ENCODE data around the gene PDE6H. TPM values are rescaled to one million over a fixed set of nuclear protein-coding genes. Genes with fewer than 3 reads are reported as not detected.

The PDE6H gene
- total RNA-seq, 2 experiments from 2014 or later, result not detected

- ChIA-PET POLR2A (no interaction called here), CTCF (interaction anchor here (1.3 to 4.3 kb wide), 2 partner anchors 20 to 147 kb away, joined by 3 to 27 read pairs; no protein-coding TSS in a partner anchor)
Measured at GRCh38 chr12:14993537-14994266, 20.9 kb downstream of the PDE6H start.

- CTCF ChIA-PET, result interaction anchor here (1.4 to 4.3 kb wide), 4 partner anchors 46 to 192 kb away, joined by 4 to 27 read pairs (median 8); partner anchors contain the start of genes C12orf60, ERP27 and WBP11
- POLR2A ChIA-PET, result no interaction called here
Measured at GRCh38 chr12:14994610-14995009, 21.8 kb downstream of the PDE6H start.

GRCh38 chr12:14995583-14996425, 23.0 kb downstream of the PDE6H start:
- ChIA-PET CTCF (interaction anchor here (0.6 to 4.3 kb wide), 21 partner anchors 9 to 339 kb away, joined by 3 to 27 read pairs (median 4); partner anchors contain the start of genes C12orf60, ERP27 and WBP11), POLR2A (interaction anchor here (0.7 to 1.3 kb wide), 2 partner anchors 21 to 34 kb away, joined by 5 to 6 read pairs; partner anchors contain the start of gene ARHGDIB)

- ChIA-PET POLR2A (no interaction called here), CTCF (interaction anchor here (4.3 kb wide), 1 partner anchor 151 kb away, joined by 27 read pairs; no protein-coding TSS in a partner anchor)
Measured at GRCh38 chr12:14997998-14998397, 25.2 kb downstream of the PDE6H start.

GRCh38 chr12:14999021-14999694, 26.3 kb downstream of the PDE6H start:
- ChIA-PET CTCF (no interaction called here), POLR2A (no interaction called here)

GRCh38 chr12:14999695-15000365, 27.0 kb downstream of the PDE6H start:
- CTCF ChIA-PET, result no interaction called here
- POLR2A ChIA-PET, result no interaction called here

GRCh38 chr12:15000575-15000974, 27.7 kb downstream of the PDE6H start:
- ChIA-PET POLR2A (no interaction called here), CTCF (interaction anchor here (0.9 kb wide), 1 partner anchor 11 kb away, joined by 3 read pairs; no protein-coding TSS in a partner anchor)

GRCh38 chr12:15001733-15002382, 29.0 kb downstream of the PDE6H start:
- ChIA-PET POLR2A (no interaction called here), CTCF (interaction anchor here (0.9 kb wide), 1 partner anchor 13 kb away, joined by 3 read pairs; no protein-coding TSS in a partner anchor)

- CTCF ChIA-PET, result interaction anchor here (1.2 kb wide), 1 partner anchor 9 kb away, joined by 3 read pairs; no protein-coding TSS in a partner anchor
Measured at GRCh38 chr12:15004421-15004820, 31.6 kb downstream of the PDE6H start.

GRCh38 chr12:15005064-15005463, 32.2 kb downstream of the PDE6H start:
- ChIA-PET POLR2A (no interaction called here), CTCF (interaction anchor here (1.2 kb wide), 1 partner anchor 9 kb away, joined by 3 read pairs; no protein-coding TSS in a partner anchor)

More at GRCh38 chr12:15004421-15004820, 31.6 kb downstream of the PDE6H start:
- POLR2A ChIA-PET, result no interaction called here

GRCh38 chr12:15007551-15007950, 34.7 kb downstream of the PDE6H start:
- CTCF ChIA-PET, result no interaction called here
- POLR2A ChIA-PET, result no interaction called here

GRCh38 chr12:15011162-15011561, 38.3 kb downstream of the PDE6H start:
- ChIA-PET POLR2A (no interaction called here), CTCF (no interaction called here)

- CTCF ChIA-PET, result interaction anchor here (0.6 kb wide), 1 partner anchor 18 kb away, joined by 3 read pairs; no protein-coding TSS in a partner anchor
- POLR2A ChIA-PET, result no interaction called here
Measured at GRCh38 chr12:15013634-15014179, 40.9 kb downstream of the PDE6H start.

GRCh38 chr12:15014708-15015107, 41.9 kb downstream of the PDE6H start:
- POLR2A ChIA-PET, result no interaction called here
- CTCF ChIA-PET, result no interaction called here

- CTCF ChIA-PET, result no interaction called here
- POLR2A ChIA-PET, result no interaction called here
Measured at GRCh38 chr12:15015121-15015520, 42.3 kb downstream of the PDE6H start.

GRCh38 chr12:15020156-15020555, 47.3 kb downstream of the PDE6H start:
- POLR2A ChIA-PET, result no interaction called here
- CTCF ChIA-PET, result no interaction called here
